ENCODE data around the gene HADHB.

HADHB gene

GRCh38 chr2:26244309-26245230 is at the start of gene HADHB, which contains the start of gene HADHA:
Gene HADHB, plus strand, starts transcription at chr2:26244939. Its CDS starts 9,316 bp downstream, at chr2:26254255.
Gene HADHA, minus strand, starts transcription at chr2:26244632. Its CDS starts 36 bp downstream, at chr2:26244596.
- DNase-seq = peak; percentile 87

- DNase-seq = no peak
These were observed 49.4 kb upstream of the HADHB start for GRCh38 chr2:26195040-26195984.

- DNase-seq = no peak
These were observed 47.9 kb upstream of the HADHB start for GRCh38 chr2:26196683-26197418.

GRCh38 chr2:26197516-26197915 is 47.2 kb upstream of the HADHB start:
- no peak for DNase-seq

- DNase-seq = no peak
These were observed 41.7 kb upstream of the HADHB start for GRCh38 chr2:26202981-26203490.

- no peak for DNase-seq
These were observed 40.8 kb upstream of the HADHB start for GRCh38 chr2:26203906-26204305.

GRCh38 chr2:26212011-26212410 is 32.7 kb upstream of the HADHB start:
- no peak for DNase-seq

- DNase-seq = no peak
These were observed 30.0 kb upstream of the HADHB start for GRCh38 chr2:26214759-26215158.

- DNase-seq = no peak
These were observed 28.9 kb upstream of the HADHB start for GRCh38 chr2:26215833-26216232.

- DNase-seq = no peak
These were observed 28.2 kb upstream of the HADHB start for GRCh38 chr2:26216587-26216986.

- no peak for DNase-seq
These were observed 27.0 kb upstream of the HADHB start for GRCh38 chr2:26217720-26218119.

GRCh38 chr2:26223018-26223417 is 21.7 kb upstream of the HADHB start:
- DNase-seq = no peak

GRCh38 chr2:26224095-26224494 is 20.6 kb upstream of the HADHB start:
- no peak for DNase-seq

- no peak for DNase-seq
These were observed 15.1 kb upstream of the HADHB start for GRCh38 chr2:26229595-26229994.

GRCh38 chr2:26230806-26231205 is 13.9 kb upstream of the HADHB start:
- no peak for DNase-seq

- no peak for DNase-seq
These were observed 9.7 kb upstream of the HADHB start for GRCh38 chr2:26235089-26235488.

- DNase-seq = no peak
These were observed 6.9 kb upstream of the HADHB start for GRCh38 chr2:26237868-26238267.

GRCh38 chr2:26238311-26238958 is 6.3 kb upstream of the HADHB start:
- no peak for DNase-seq

- no peak for DNase-seq
These were observed 2.8 kb upstream of the HADHB start for GRCh38 chr2:26241928-26242436.

GRCh38 chr2:26243470-26244308 is 1.1 kb upstream of the HADHB start:
- no peak for DNase-seq

GRCh38 chr2:26245231-26245732 is 543 bp downstream of the HADHB start:
- peak; percentile 66 for DNase-seq

Data from stimulated activated CD8-positive, alpha-beta memory T cell treated with anti-CD3 and anti-CD28 coated beads, Interleukin-4, amount 100 ng/mL, for 48 hours (primary cell).